Neutrophil (primary cell): ENCODE measurements around the gene CAPN2.

ENCODE experiments used
- H3K27ac ChIP-seq: fragments of 200-600 bp; sonication (generic); 2 replicates; pipeline ENCODE4 v1.5.1; 2016; ENCODE audit warnings: mild to moderate bottlenecking, moderate library complexity
- H3K27me3 ChIP-seq: fragments of 200-600 bp; sonication (generic); 2 replicates; pipeline ENCODE4 v1.6.0; 2016; ENCODE audit warnings: mild to moderate bottlenecking
- H3K36me3 ChIP-seq: fragments of 200-600 bp; sonication (generic); 2 replicates; pipeline ENCODE4 v1.5.1; 2017
- H3K4me1 ChIP-seq, 2 experiments: fragments of 200-600 bp in 1 of 2; sonication (generic) in 1 of 2; 1 replicate in 1 of 2; 2 replicates in 1 of 2; pipeline versions ENCODE4 v1.5.1 to v1.6.1; 2013 to 2016; ENCODE audit warnings: low read depth in 1 of 2, low read length in 1 of 2, mild to moderate bottlenecking in 1 of 2, moderate library complexity in 1 of 2; ENCODE audit not compliant: control insufficient read depth in 1 of 2, insufficient read depth in 1 of 2
- H3K4me3 ChIP-seq, 2 experiments: fragments of 200-600 bp in 1 of 2; sonication (generic) in 1 of 2; 1 replicate in 1 of 2; 2 replicates in 1 of 2; pipeline ENCODE4 v1.5.1; 2013 to 2016; ENCODE audit warnings: low read depth in 1 of 2, low read length in 1 of 2, mild to moderate bottlenecking in 1 of 2, moderate library complexity in 1 of 2
- H3K9me3 ChIP-seq: fragments of 200-600 bp; sonication (generic); 2 replicates; pipeline ENCODE4 v1.5.1; 2016
- CTCF ChIP-seq: fragments of 200-600 bp; sonication (generic); IDR thresholded peaks from 2 replicates; pipeline ENCODE4 v1.5.1; 2016; ENCODE audit warnings: antibody characterized with exemption

The CAPN2 gene

DNA sequence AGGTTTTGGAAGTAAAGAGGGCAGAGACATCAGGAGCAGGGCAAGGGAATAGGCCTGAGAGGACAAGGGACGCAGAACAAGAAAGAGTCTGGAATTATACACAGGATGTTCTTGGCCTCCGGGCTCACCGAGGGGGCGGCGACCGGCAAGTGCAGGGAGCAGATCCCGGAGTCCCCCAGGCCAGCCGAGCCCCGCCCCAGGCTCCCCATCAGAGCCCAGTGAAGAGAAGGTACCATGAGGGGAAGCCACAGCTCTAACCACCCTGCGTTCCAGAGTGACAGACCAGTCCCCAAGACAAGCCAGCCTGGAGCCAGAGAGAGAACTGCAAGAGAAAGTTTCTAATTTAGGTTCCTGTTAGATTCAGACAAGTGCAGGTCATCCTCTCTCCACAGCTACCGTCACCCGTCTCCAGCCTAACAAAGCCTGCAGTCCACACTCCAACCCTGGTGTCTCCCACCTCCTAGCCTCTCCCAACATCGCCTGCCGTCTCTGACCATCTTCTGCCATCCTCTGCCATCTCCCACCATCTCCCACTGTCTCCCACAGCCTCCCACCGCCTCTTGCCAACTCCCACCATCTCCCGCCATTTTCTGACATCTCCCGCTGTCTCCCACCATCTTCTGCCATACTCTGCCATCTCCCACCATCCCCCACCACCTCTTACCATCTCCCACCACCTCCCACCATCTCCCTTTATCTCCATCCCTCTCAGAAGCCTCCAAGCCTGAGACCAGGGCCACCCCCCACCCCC is 42.5 kb downstream of the CAPN2 start:
- Histone ChIP-seq H3K4me3 (no peak overlapping the region), H3K27ac (no peak overlapping the region), H3K4me1 (peaks cover 24 to 27% of the 10 kb centered on the region in 2 experiments), H3K27me3 (no peaks in the 10 kb centered on the region), H3K9me3 (no peaks in the 10 kb centered on the region), H3K36me3 (no peaks in the 10 kb centered on the region)
- TF ChIP-seq CTCF: no peak

DNA sequence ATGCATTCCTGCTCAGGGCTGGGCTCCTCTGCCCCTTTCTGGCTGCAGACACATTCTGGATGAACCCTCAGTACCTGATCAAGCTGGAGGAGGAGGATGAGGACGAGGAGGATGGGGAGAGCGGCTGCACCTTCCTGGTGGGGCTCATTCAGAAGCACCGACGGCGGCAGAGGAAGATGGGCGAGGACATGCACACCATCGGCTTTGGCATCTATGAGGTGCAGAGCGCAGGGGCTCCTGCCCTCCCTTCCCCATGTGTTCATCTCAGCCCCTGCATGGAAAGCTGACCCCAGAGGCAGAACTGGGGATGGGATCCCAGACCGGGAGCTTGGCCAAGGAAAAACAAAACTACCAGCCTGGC is 43.1 kb downstream of the CAPN2 start:
- Histone ChIP-seq H3K4me1 (peaks cover 18 to 21% of the 10 kb centered on the region in 2 experiments), H3K27ac (no peak overlapping the region), H3K36me3 (no peaks in the 10 kb centered on the region), H3K4me3 (no peak overlapping the region), H3K27me3 (no peaks in the 10 kb centered on the region), H3K9me3 (no peaks in the 10 kb centered on the region)
- TF ChIP-seq CTCF: no peak

DNA sequence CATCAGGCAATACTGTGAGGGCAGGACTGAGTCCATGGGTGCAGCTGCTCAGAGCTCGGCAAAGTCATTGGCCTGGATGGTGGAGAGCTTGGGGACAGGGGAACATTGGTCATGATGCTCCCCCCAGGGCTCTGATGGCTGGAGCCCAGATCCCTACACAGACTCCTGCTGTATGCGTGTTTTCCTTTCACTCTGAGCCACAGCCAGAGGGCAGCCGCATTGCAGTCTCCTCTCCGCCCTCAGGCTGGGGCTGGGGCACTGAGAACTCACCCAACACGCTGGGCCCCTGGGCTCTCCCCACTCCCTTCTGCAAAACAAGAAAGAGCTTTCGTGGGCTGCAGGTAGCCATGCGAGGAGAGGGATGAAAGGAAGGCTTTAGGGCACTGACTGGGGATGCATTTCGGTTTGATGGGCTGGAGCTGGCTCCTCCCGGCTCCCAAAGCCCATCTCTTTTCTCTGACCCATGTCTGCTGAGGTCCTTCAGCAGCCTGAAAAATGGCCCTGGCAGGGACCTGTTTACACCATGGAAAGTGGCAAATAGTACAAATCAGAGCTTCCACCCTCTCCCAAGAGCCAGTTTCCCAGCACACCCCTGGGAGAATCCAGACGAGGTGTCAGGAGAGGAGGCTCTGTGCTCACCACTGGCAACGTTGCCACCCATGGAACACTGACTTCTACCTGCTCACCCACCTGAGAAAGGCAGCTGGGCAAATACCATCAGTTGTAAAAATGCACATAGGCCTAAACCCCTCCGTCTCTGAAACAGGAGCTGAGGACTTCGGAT is 43.8 kb downstream of the CAPN2 start:
- Histone ChIP-seq H3K36me3 (no peaks in the 10 kb centered on the region), H3K9me3 (no peaks in the 10 kb centered on the region), H3K4me1 (peaks cover 12 to 15% of the 10 kb centered on the region in 2 experiments), H3K4me3 (no peak overlapping the region), H3K27me3 (no peaks in the 10 kb centered on the region), H3K27ac (no peak overlapping the region)
- TF ChIP-seq CTCF: no peak

DNA sequence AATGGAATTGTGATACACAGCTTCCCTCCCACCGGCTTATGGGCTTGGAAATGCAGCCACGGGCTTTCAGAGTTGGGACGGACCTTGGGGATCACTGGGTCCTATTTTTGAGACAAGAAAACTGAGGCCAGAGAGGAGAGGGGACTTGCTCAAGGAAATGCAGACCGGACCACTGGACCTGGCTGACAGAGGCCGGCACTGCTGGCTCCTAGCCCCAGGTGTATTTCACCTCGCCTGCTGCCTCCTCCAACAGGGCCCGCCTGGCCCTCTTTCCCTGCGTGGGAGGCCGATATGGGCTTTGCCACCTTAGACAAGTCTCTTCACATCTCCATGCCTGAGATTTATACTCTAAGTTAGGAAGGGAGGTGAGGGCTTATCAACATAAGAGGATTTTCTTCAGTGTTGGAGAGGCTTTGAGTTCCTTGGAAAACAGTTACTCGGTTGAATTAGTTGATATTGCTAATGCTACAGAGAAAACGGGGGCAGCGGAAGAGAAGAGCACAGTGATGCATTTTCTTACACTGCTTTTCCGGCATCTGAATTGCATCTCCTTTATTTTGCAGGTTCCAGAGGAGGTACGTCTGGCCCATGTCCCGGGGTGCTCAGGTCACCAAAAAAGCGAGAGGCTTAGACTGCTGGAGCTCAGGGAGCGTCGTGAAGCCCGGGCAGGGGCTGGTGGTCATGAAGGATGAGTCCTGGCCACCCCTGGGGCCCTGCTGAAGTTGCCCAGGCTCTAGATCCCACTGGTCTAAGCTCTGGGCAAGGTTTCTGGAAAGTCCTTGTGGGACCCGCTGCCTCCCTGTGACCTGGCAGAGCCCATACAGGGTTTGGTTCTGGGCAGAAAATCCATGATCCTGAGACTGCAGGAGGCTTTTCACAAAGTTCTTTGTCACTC is 44.7 kb downstream of the CAPN2 start:
- H3K9me3 ChIP-seq: no peaks in the 10 kb centered on the region
- no peak overlapping the region for H3K4me3 ChIP-seq
- no peaks in the 10 kb centered on the region for H3K27me3 ChIP-seq
- H3K36me3 ChIP-seq: no peaks in the 10 kb centered on the region
- TF ChIP-seq CTCF: no peak
- peaks cover 15% of the 10 kb centered on the region in 2 experiments for H3K4me1 ChIP-seq
- H3K27ac ChIP-seq: no peak overlapping the region

DNA sequence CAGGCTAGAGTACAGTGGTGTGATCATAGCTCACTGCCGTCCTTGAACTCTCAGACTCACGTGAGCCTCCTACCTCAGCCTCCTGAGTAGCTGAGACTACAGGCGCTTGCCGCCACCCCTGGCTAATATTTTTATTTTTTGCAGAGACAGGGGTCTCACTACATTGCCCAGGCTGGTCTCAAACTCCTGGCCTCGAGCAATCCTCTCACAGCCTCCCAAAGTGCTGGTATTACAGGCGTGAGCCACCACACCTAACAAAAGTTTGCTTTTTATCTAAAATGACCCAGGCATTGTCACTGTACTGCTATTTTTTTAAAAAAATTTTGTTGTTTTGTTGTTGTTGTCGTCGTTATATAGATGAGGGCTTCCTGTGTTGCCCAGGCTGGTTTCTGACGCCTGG is 46.4 kb downstream of the CAPN2 start:
- H3K27me3 ChIP-seq: no peaks in the 10 kb centered on the region
- no peaks in the 10 kb centered on the region for H3K9me3 ChIP-seq
- no peak for TF ChIP-seq CTCF
- H3K36me3 ChIP-seq: no peaks in the 10 kb centered on the region
- no peak overlapping the region for H3K27ac ChIP-seq
- peaks cover 0 to 4% of the 10 kb centered on the region in 2 experiments for H3K4me1 ChIP-seq
- no peak overlapping the region for H3K4me3 ChIP-seq
